Umbilical cord (tissue), 2 donors: ENCODE measurements around the gene TMEM63A. TPM values are rescaled to one million over a fixed set of nuclear protein-coding genes. Genes with fewer than 3 reads are reported as not detected.
"Not testable (repeated sequence)": the region's sequence is repeated elsewhere in the genome, so short reads cannot be mapped to it uniquely, and the experiment has no call there.

ENCODE experiments used
- DNase-seq: peaks from one replicate; pipeline ENCODE4 v3.0.0-alpha.2; 2015; ENCODE audit warnings: low spot score
- total RNA-seq: library from RNA; depleted of rRNA; stranded (reverse); fragments of >200 nt; gene quantifications from one replicate; pipeline ENCODE4 v1.2.3, GENCODE V29; 2014; ENCODE audit warnings: low replicate concordance; ENCODE audit not compliant: insufficient read depth

Gene TMEM63A
- total RNA-seq, 1 donor from 2014 or later: 15.9 TPM

DNA sequence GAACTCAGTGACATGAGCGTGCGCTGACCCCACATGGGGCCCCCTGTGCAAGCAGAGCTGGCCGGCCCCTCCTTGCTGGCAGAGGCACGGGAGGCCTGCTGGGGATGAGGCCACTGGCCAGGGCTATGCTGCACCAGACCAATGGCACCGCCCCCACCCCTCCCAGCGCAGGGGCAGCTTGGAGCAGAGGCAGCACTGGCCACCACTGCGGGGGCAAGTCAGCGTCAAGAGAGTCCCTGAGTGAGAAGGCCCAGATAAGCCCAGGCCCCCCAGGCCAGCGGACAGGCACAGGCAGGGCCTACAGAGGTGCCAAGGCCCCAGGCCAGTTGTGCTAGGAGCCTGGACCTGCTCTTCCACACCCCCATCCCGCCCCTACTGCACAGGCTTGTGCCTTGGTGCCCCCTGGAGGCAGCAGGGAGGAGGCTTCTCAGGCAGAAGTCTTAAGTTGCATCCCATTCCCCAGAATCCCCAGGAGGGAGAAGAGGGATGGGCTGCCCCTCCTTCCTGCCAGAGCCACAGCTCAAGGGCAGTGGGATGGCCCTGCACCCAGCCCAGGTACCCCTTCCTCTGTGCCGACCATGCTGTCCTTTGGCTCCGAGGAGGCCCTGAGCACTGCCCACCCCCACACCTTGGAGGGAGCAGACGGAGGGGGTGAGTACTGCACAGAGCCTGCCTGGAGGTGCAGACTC is 36.5 kb downstream of the TMEM63A start:
- peak; percentile 73 for DNase-seq

DNA sequence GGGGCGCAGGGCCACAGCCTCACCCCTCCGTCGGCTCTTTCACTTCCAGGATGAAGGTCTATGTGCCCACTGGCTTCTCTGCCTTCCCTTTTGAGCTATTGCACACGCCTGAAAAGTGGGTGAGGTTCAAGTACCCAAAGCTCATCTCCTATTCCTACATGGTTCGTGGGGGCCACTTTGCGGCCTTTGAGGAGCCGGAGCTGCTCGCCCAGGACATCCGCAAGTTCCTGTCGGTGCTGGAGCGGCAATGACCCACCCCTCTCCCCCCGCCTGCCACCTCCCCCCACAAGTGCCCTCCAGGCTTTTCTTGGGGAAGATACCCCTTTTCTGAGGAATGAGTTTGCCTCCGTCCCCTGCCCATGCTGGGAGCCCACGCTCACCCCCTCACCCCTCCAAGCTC is 37.1 kb downstream of the TMEM63A start:
- no peak for DNase-seq

DNA sequence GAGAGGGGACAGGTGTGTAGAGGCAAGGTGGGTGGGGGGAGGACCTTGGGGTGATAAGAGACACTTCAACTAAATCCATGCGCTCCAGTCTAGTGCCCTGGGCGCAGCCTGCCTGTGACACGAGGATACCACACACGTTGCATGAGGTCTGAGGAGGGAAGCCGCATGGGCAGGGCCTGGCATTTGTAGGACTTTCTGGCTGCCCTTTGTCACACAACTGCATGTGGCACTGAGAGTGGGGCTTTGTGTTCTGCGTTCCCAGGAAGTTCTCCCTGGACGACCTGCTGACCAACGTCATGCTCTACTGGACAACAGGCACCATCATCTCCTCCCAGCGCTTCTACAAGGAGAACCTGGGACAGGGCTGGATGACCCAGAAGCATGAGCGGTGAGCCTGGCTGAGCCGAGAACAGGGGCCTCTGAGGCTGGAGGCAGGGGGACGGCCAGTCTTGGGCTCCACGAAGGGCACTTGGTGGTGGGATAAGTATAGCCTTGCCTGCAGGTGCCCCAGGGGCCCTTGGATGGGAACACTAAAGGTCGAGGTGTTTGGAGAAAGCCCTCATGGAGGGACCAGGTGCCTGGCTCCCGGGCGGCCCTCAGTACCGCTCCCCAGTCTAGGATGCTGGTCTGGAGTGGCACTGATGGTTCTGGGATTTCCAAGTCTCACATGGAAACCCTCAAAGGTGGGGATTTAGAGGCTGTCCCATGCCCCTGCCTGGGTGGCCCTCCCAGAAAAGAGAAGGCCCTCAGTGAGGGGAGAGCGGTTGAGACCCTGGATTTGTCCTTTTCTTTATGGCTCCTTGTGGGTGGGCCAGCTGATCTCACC is 37.7 kb downstream of the TMEM63A start:
- DNase-seq: no peak

DNA sequence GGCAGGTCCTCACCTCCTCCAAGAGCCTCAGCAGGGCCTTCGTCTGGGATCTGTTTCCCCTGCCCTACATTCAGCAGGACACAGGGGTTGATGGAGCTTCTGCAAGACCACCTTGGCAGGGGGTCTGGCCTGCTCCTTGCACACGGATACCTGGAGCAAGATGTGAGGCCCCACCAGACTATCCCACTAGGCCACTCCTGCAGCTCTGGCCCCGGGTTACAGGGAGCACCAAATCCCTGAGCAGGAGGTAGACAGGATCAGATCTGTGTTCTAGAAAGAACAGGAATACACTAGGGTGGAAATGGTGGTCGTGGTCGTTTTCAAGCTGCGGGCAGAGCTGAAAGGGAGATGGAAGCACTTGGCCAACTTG is 38.8 kb downstream of the TMEM63A start:
- no peak for DNase-seq

GRCh38 chr1:225842788-225843425 is 39.3 kb downstream of the TMEM63A start:
- DNase-seq: no peak

DNA sequence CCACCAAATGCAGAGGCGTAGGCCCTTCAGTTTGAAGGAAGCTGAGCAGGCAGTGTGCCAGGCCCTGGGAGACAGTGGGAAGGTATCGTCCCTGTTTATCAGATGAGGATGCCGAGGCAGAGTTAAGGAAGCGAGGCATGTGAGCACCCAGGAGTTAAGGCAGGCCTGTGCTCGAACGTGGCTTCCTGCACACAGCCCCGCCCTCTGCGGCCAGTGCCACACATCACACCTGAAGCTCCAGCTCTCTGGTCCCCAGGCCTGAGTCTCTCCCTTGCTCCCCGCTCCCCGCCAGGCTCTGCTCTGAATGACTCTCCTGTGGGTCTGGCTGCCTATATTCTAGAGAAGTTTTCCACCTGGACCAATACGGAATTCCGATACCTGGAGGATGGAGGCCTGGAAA is 40.1 kb downstream of the TMEM63A start:
- DNase-seq: no peak

DNA sequence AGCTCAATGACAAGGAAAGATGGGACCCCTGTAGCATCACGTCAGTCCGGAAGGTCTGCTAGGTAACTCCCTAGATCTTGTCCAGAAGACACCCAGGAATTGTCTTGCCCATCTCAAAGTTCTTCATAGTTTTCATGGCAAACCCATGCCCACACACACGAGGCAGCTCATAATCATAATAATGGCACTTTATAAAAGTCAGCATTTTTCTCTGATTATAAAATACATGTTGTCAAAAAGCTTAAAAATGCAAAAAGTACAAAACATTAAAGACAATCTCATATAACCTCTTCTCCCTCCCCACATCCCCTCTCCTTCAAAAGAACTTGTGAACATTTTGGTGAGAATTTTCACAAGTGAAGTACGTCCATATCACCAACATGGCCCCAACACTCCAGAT is 41.5 kb downstream of the TMEM63A start:
- DNase-seq: no peak

DNA sequence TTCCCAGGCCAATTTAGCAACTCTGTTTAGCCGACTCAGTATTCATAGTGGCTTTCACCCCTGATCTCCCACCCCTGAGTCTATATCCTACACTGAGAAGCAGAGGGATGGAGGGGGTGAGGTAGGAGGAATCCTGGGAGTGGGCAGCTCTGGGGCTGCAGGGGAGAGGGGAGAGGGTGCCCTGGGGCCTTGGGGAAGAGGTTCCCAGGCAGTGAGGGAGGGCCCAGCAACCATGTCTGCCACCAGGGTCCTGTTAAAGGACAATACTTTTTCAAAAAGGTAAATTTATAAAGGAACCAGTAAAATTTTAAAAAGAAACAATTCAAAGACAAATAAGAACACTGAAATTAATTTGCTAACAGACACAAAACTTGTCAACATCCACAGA is 42.0 kb downstream of the TMEM63A start:
- DNase-seq: no peak

DNA sequence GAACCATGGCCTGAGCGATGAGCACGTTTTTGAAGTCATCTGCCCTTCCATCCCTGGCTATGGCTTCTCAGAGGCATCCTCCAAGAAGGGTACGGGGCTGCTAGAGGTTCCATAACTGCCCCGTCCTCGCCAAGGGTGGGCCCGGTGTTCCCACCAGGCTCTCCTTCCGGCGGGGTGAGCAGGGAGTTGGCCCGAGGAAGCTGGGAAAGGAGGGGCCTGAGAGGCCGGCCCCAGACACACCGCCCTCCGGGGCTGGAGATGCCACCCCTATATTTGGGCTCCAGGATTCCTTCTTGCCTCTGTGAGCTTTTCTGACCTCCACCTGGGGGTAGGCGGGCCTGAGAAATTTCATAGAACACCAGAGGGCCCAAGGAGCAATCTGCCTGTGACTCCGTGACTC is 43.4 kb downstream of the TMEM63A start:
- DNase-seq: no peak

- not testable (repeated sequence) for DNase-seq
Observed at GRCh38 chr1:225836296-225836695, 45.9 kb downstream of the TMEM63A start.

GRCh38 chr1:225835856-225836255 is 46.3 kb downstream of the TMEM63A start:
- peak; percentile 33 for DNase-seq

DNA sequence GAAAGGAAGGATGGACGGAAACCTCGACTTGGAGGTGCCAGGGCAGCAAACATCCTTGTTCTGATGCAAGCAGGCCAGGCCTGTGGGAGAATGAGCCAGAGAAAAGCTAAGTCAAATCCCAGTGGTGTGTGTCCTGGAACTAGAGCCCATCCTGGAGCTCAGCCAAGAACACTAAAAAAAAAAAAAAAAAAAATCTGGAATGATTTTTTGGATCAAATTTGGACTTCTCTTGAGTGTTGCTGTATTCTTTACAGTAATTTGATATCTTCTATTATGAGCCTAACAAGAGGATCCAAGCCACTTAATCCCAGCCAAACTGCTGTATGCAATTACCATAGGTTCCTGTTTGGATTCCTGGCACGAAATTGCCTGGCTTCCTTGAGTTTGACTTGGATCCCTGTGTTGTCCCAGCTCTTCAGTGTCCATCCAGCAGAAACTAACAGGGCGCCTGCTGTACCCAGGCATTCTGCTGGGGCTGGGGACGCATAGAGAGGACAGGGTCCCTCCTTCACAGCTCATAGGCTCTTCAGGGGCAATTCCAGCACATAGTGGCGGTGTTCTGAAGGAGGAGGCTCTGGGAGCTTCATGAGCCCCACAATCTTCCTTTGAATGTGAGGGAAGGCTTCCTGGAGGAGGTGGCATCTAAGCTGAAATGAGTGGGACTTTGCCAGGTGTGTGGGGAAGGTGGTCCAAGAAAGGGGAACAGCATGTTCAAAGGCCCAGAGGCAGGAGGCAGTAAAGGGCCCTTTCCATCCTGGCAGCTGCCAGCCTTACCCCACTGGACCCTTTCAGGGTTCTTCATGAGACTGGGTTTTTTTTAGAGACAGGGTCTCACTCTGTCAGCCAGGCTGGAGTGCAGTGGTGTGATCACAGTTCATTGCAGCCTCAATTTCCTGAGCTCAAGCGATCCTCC is 47.5 kb downstream of the TMEM63A start:
- peak; percentile 84 for DNase-seq

DNA sequence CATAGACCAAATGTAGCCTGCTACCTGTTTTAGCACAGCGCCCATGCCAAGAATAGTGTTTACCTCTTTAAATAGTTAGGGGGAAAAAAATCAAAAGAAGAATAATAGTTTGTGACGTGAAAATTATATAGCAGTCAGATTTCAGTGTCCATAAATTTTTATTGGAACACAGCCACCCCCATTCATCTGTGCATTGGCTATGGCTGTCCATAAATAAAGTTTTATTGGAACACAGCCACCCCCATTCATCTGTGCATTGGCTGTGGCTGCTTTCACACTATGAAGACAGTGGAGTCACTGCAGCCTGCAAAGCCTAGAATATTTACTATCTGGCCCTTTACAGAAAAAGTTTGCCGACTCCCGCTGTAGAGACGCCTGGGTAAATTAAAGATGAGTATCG is 51.3 kb downstream of the TMEM63A start:
- no peak for DNase-seq

GRCh38 chr1:225828706-225829345 is 53.4 kb downstream of the TMEM63A start:
- DNase-seq: no peak

- no peak for DNase-seq
Observed at GRCh38 chr1:225827076-225827475, 55.1 kb downstream of the TMEM63A start.

GRCh38 chr1:225825607-225826007 is 56.6 kb downstream of the TMEM63A start:
- DNase-seq: no peak

- no peak for DNase-seq
Observed at GRCh38 chr1:225825078-225825477, 57.1 kb downstream of the TMEM63A start.

GRCh38 chr1:225824533-225824941 is 57.6 kb downstream of the TMEM63A start:
- no peak for DNase-seq

GRCh38 chr1:225823811-225824261 is 58.3 kb downstream of the TMEM63A start:
- DNase-seq: no peak

- no peak for DNase-seq
Observed at GRCh38 chr1:225822655-225823403, 59.4 kb downstream of the TMEM63A start.
